Fibroblast of villous mesenchyme (primary cell): ENCODE data around the gene PPIL6. TPM values are rescaled to one million over a fixed set of nuclear protein-coding genes. Genes with fewer than 3 reads are reported as not detected.

Experiments
- DNase-seq: peaks from one replicate; pipeline ENCODE4 v3.0.0-alpha.2; 2010; ENCODE audit warnings: low read depth
- H3K4me3 ChIP-seq: 2 replicates; pipeline ENCODE4 v1.5.1; 2011; ENCODE audit warnings: low read depth, mild to moderate bottlenecking, low read length
- total RNA-seq: library from RNA; depleted of rRNA; stranded (reverse); fragments of >200 nt; gene quantifications from 2 replicates; pipeline ENCODE4 v1.2.3, GENCODE V29; 2012
- TF ChIP-seq, protein P1 (sequence below): IDR thresholded peaks from 2 replicates; pipeline ENCODE4 v1.5.1; 2012; ENCODE audit warnings: low read depth, mild to moderate bottlenecking, low read length; ENCODE audit not compliant: insufficient read depth

Gene PPIL6
- total RNA-seq, 1 donor, result 1.7 TPM

DNA sequence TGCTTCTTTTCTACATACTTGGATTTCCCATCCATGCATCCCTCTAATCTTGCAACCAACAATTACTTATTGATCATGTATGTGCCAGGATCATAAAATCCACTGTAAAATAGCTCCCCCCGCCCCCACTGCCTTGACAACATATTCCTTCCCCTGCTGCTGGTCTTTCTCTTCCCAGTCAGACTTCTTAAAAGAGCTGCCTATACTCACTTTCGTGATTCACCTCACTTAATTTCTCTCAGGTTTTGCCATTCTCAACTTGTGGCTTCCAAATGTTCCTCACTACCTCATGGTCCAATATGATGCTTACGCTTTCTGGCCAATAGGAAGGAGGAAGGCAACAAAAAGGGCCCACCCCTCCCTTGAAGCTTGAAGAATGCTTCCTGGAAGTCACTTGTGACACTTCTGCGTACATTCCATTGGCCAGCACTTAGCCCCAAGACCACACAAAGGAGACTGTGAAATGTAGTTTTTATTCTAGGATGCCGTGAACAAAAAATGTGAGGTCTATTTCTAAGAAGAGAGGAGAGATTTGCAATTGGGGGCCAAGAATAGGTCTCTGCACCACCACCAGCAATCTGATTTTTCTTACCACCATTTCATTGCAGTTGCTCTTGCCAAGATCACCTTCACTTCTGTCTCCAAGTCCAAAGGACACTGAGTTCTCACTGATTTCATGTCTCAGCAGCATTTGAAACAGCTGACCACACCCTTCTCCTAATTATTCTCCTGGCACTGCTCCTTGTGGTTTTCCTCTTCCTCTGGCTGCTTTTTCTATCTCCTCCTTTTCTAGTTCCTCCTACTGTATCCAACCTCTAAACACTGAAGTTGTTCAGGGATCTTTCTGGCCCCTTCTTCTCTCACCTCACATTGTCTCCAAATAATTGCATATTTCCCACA, 88.9 kb downstream of the PPIL6 start:
- no peak for DNase-seq
- TF ChIP-seq, protein P1, sequence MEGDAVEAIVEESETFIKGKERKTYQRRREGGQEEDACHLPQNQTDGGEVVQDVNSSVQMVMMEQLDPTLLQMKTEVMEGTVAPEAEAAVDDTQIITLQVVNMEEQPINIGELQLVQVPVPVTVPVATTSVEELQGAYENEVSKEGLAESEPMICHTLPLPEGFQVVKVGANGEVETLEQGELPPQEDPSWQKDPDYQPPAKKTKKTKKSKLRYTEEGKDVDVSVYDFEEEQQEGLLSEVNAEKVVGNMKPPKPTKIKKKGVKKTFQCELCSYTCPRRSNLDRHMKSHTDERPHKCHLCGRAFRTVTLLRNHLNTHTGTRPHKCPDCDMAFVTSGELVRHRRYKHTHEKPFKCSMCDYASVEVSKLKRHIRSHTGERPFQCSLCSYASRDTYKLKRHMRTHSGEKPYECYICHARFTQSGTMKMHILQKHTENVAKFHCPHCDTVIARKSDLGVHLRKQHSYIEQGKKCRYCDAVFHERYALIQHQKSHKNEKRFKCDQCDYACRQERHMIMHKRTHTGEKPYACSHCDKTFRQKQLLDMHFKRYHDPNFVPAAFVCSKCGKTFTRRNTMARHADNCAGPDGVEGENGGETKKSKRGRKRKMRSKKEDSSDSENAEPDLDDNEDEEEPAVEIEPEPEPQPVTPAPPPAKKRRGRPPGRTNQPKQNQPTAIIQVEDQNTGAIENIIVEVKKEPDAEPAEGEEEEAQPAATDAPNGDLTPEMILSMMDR, result no peak
- H3K4me3 ChIP-seq, result no peak overlapping the region

DNA sequence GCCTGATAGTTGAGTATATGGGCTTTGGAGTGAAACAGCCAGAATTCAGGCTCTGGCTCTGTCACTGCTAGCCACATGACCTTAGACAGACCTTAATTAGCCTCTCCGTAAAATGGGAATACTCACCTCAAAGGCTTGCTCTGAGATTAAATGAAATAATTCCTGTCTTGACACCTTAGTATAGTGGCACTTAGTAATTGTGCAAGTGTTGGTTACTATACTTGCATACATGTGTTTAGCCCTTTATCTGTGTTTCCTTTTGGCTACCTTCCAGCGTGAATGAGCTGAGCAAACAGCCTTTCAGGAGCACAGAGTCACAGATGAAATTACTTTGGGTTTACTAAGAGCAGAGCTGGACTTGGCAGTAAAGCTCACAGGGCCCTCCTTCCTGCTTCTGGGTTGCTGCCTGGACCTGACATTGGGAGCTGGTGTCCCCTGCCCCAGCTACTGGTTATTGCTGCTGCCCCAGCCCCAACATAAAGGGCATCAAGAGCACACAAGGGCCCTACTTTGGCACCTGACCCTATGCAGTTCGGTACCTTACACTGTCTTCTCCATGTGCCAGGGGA, 90.9 kb downstream of the PPIL6 start:
- peak; percentile 71 for DNase-seq

DNA sequence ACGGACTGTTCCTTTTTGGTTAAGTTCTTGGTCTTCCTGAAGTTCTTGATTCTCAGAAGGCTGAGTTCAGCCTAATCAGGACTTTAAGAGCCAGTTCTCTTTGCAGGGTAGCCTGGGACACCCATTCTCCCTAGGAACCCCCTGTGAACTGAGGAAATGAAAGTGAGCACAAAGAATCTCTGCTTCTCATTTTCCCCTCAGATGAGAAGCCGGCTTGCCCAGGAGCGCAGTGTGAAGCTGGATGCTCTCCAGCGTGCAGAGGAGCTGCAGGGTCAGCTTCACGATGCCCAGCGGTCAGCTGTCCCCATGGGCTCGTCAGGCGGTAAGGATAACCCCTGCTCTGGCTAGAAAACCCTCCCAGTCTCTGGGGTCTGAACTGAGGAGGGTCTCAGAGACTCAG, 92.2 kb downstream of the PPIL6 start:
- no peak overlapping the region for H3K4me3 ChIP-seq
- DNase-seq, result no peak
- TF ChIP-seq, protein P1, result no peak

More for the DNA sequence above, 90.9 kb downstream of the PPIL6 start:
- H3K4me3 ChIP-seq, result no peak overlapping the region
- TF ChIP-seq, protein P1, result no peak

DNA sequence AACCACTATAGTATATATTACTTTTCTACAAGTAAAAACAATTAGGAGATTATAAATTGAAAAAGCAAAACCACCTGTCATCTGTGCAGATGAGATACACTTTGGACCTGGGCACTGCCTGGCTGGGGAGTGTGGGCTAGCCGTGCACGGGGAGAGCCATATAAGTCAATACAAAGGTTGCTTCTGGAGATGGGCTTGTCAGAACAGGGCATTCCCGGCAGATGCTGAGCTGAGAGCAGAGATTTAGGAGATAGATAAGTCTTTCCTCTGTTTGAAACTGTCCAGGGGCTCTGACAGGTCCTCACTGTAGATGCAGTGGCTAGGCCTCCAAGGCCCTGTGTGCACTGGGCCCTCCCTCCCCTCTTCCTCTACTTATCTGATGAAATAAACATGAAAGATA, 92.6 kb downstream of the PPIL6 start:
- TF ChIP-seq, protein P1, result no peak
- no peak overlapping the region for H3K4me3 ChIP-seq
- no peak for DNase-seq

DNA sequence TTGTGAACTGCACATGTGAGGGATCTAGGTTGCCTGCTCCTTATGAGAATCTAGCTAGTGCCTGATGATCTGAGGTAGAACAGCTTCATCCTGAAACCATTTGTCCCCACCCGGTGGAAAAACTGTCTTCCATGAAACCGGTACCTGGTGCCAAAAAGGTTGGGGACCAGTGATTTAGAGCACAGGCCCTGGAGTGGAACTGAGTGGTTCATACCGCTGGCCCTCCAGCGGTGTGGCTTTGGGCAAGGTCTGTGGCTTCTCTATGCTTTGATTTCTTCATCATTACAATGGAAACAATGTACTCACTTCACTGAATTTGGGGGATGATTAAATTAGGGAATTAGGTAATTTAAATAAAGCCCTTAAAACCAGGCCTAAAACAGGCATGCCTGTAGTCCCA, 94.4 kb downstream of the PPIL6 start:
- TF ChIP-seq, protein P1, result no peak
- no peak overlapping the region for H3K4me3 ChIP-seq
- DNase-seq, result no peak

DNA sequence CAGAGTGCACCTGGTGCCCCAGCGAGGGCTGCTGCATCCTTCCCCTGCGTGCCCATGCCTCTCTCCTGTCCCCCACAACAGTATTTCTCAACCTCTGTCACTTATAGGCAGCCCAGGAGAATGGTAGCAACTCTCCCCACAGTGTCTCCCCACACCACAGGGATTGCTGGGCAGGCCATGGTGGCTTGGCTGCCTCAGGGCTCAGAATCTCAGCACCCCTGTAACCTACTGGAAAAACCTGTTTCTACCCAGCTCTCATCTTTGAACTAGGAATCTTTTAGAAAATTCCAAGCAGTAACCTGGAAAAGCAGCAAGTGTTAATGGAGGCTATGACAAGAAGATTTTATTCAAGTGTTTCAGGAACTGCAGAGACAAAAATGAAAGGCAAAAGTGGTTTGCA, 96.2 kb downstream of the PPIL6 start:
- H3K4me3 ChIP-seq, result no peak overlapping the region

More for the DNA sequence above, 96.2 kb downstream of the PPIL6 start:
- no peak for DNase-seq
- TF ChIP-seq, protein P1, result no peak
